Fibroblast of the aortic adventitia (primary cell): Measurements from ENCODE around the gene CTSZ. TPM values are rescaled to one million over a fixed set of nuclear protein-coding genes. Genes with fewer than 3 reads are reported as not detected.
"Not testable (repeated sequence)": the region's sequence is repeated elsewhere in the genome, so short reads cannot be mapped to it uniquely, and the experiment has no call there.

Experiments used
- DNase-seq: peaks from one replicate; pipeline ENCODE4 v3.0.0-alpha.2; 2010; ENCODE audit warnings: low read depth
- H3K4me3 ChIP-seq: 2 replicates; pipeline ENCODE4 v1.5.1; 2011; ENCODE audit warnings: low read depth, mild to moderate bottlenecking, control low read depth, low read length, moderate library complexity
- CTCF ChIP-seq: IDR thresholded peaks from 2 replicates; pipeline ENCODE4 v1.5.1; 2011; ENCODE audit warnings: mild to moderate bottlenecking, low read length, control low read depth, inconsistent platforms; ENCODE audit not compliant: insufficient read depth
- total RNA-seq: library from RNA; depleted of rRNA; stranded (reverse); fragments of >200 nt; gene quantifications from 2 replicates; pipeline ENCODE4 v1.2.3, GENCODE V29; 2012; ENCODE audit warnings: low replicate concordance

Gene CTSZ
- total RNA-seq, 1 donor, result 51.0 TPM

- DNase-seq, result peak; percentile 2
- no peak for TF ChIP-seq CTCF
- H3K4me3 ChIP-seq, result no peak overlapping the region
Measured at GRCh38 chr20:58959652-58960051, 47.4 kb downstream of the CTSZ start.

DNA sequence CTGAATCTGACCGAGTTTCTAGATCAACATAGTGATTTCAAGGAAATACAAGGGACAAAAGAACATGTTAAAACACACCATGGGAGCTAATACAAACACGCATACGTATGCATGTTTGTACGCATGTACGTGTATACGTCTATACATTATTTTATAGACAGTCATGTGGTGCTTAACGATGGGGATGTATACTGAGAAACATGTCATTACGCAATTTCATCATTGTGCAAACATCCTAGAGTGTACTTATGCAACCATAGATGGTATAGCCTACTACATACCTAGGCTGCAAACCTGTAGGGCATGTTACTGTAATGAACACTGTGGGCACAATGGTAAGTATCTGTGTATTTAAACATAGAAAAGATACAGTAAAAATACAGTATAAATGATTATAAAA, 51.0 kb downstream of the CTSZ start:
- no peak for TF ChIP-seq CTCF
- no peak overlapping the region for H3K4me3 ChIP-seq
- DNase-seq, result no peak

DNA sequence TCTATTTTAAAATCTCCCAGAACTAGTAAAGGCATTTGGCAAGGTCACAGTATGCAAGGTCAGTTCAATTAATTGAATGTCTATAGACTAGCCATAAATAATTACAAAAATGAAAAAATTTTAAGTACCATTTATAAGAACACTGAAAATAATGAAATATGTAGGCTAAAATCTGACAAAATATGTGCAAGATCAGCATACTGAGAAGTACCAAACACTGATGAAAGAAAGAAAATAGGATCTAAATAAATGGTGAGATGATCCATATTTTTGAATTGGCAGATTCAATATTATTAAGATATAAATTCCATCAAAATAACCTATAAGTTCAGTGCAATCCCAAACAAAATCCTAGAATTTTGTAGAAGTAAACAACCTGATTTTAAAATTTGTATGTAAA, 54.0 kb downstream of the CTSZ start:
- H3K4me3 ChIP-seq, result no peak overlapping the region
- no peak for DNase-seq
- TF ChIP-seq CTCF, result no peak

DNA sequence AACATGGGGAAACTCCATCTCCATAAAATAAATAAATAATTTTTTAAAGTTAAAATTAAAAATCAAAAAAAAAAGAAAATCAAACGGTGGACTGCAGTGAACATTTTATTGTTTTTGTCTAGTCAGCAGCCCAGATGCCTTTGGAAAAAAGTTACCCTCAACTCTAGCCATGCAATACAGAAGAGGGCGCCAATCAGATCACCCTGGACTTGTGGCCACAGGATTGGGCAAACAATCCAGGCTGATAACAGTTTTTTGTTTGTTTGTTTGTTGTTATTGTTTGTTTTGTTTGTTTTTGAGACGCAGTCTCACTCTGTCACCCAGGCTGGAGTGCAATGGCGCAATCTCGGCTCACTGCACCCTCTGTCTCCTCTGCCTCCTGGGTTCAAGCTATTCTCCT, 56.5 kb downstream of the CTSZ start:
- no peak overlapping the region for H3K4me3 ChIP-seq
- DNase-seq, result no peak

GRCh38 chr20:58947797-58948388, 59.2 kb downstream of the CTSZ start:
- DNase-seq, H3K4me3 ChIP-seq: not testable (repeated sequence)

More for the DNA sequence above, 56.5 kb downstream of the CTSZ start:
- TF ChIP-seq CTCF, result no peak

DNA sequence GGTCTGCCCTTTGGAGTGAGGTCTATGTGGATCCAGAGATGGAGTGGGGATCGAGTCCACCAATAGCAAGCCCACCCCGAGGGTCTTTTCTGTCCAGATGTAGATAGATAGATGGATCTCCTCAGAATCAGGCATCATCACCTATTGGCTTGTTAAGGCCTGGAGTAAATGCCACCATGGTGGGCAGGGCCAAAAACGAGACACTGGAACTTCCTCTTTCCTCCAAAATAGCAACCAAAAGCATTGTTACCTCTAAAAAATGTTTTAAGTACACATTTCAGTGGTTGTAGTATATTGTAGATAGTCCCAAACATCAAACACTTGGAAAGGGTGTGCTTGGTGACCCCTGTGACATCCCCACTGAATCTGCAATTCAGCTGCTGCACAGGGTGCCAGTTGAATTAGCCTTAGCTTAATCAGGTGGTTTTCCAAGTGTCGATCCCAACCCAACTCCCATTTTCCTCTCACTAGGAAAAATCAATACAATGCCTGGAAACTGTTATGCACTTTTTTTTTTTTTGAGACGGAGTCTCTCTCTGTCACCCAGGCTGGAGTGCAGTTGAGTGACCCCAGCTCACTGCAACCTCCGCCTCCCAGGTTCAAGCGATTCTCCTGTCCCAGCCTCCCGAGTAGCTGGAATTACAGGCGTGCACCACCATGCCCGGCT, 61.0 kb downstream of the CTSZ start:
- no peak for TF ChIP-seq CTCF
- no peak for DNase-seq
- no peak overlapping the region for H3K4me3 ChIP-seq

Other genes starting within 250 kb of the CTSZ start
- gene GNAS-AS1, start 156.4 kb downstream of the CTSZ start, total RNA-seq, result 0.25 and 0.81 TPM in 2 replicates
- 417 and 474 TPM in 2 replicates for gene GNAS, start 154.5 kb downstream of the CTSZ start, total RNA-seq
- gene NELFCD, start 26.0 kb downstream of the CTSZ start, total RNA-seq, result 14.4 and 46.1 TPM in 2 replicates
- not detected in 2 replicates for gene TUBB1, start 12.2 kb upstream of the CTSZ start, total RNA-seq
- 34.4 and 43.6 TPM in 2 replicates for gene ATP5F1E, start 25.1 kb upstream of the CTSZ start, total RNA-seq
- gene PRELID3B, start 35.5 kb upstream of the CTSZ start, total RNA-seq, result 28.7 and 75.7 TPM in 2 replicates
- gene ZNF831, start 156.6 kb upstream of the CTSZ start, total RNA-seq, result 0.98 TPM in 1 of 2 replicates, not detected in the other